K562 (cell line): ENCODE measurements around the gene ECI2.

Experiments
- ESRRB ChIP-seq: fragments of 250-450 bp; sonication (Bioruptor Pico); IDR thresholded peaks from 2 replicates; pipeline ENCODE4 v1.5.0; 2020; ENCODE audit warnings: mild to moderate bottlenecking, moderate library complexity, borderline replicate concordance
- EZH2 ChIP-seq: IDR thresholded peaks from 2 replicates; pipeline ENCODE4 v1.6.1; 2012; ENCODE audit warnings: low read depth, mild to moderate bottlenecking, inconsistent platforms, low read length, borderline replicate concordance
- IRF2 ChIP-seq: sonication (generic); formaldehyde crosslinking; IDR thresholded peaks from 2 replicates; pipeline ENCODE4 v1.8.1; 2022; ENCODE audit warnings: mild to moderate bottlenecking, missing genetic modification reagents
- NR1H2 ChIP-seq: sonication (generic); formaldehyde crosslinking; IDR thresholded peaks from 2 replicates; pipeline ENCODE4 v1.4.0; 2020; ENCODE audit warnings: mild to moderate bottlenecking, missing genetic modification reagents
- RCOR1 ChIP-seq, 2 experiments: IDR thresholded peaks; 2 replicates each; pipeline ENCODE4 v1.6.1; 2012; ENCODE audit warnings: low read depth in 2 of 2, low read length in 2 of 2, borderline replicate concordance in 1 of 2, improper control_type of control experiment in 1 of 2
- SAFB ChIP-seq: fragments of 200-400 bp; formaldehyde crosslinking; IDR thresholded peaks from 2 replicates; pipeline ENCODE4 v1.6.1; 2017; ENCODE audit warnings: low read depth, low read length, borderline replicate concordance
- SMAD3 ChIP-seq: fragments of 450-650 bp; formaldehyde crosslinking; conservative IDR thresholded peaks from 2 replicates; pipeline ENCODE4 v1.4.0; 2020; ENCODE audit warnings: mild to moderate bottlenecking
- TRIM28 ChIP-seq: fragments of 450-650 bp; IDR thresholded peaks from 2 replicates; pipeline ENCODE4 v1.6.1; 2017
- TF ChIP-seq, protein P1 (sequence below): fragments of 450-650 bp; IDR thresholded peaks from 2 replicates; pipeline ENCODE4 v1.6.1; 2016
- TF ChIP-seq, protein P2 (sequence below): IDR thresholded peaks from 2 replicates; pipeline ENCODE4 v1.6.1; 2011; ENCODE audit not compliant: insufficient read length; ENCODE audit errors: extremely low read depth
- TF ChIP-seq, protein P3 (sequence below): sonication (generic); formaldehyde crosslinking; IDR thresholded peaks from 2 replicates; pipeline ENCODE4 v1.8.1; 2023; ENCODE audit warnings: mild to moderate bottlenecking, missing genetic modification reagents
- TF ChIP-seq, protein P4 (sequence below): sonication (generic); formaldehyde crosslinking; IDR thresholded peaks from 2 replicates; pipeline ENCODE4 v1.8.1; 2023; ENCODE audit warnings: mild to moderate bottlenecking, missing genetic modification reagents

DNA sequence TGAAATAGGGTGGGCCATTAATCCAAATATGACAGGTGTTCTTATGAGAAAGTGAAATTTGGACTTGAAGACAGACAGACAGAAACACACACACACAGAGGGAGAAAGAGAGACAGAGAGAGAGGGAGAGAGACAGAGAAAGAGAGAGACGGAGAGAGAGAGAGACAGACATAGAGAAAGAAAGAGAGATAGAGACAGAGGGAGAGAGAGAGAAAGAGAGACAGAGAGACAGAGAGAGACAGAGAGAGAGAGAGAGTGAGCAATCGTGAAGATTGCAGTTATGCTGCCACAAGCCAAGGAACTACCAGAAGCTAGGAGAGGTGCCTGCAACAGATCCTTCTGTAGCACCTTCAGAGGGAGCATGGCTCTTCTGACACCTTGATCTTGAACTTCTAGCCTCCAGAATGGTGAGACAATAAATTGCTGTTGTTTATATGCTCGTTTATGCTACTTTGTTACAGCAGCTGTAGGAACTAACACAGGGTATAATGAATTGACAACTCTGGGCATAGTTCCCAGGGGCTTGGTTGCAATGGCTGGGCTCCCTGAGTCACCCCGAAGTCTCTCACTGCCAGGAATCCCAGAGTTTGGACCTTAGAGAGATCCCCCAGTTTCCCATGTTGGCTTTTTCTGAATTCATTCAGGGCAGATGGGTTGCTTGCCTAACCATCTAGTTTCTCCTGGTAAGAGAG, 44.7 kb upstream of the ECI2 start:
- no peak for TF ChIP-seq NR1H2 (CRISPR knock-in tag)
- no peak for TF ChIP-seq SMAD3 (CRISPR knock-in tag)
- TF ChIP-seq RCOR1 (IDR thresholded peaks at IDR 0.05; ENCODE audit: borderline replicate concordance in 1 of 2, low read depth in 2 of 2, low read length in 2 of 2) = no peak
- TF ChIP-seq, protein P1, sequence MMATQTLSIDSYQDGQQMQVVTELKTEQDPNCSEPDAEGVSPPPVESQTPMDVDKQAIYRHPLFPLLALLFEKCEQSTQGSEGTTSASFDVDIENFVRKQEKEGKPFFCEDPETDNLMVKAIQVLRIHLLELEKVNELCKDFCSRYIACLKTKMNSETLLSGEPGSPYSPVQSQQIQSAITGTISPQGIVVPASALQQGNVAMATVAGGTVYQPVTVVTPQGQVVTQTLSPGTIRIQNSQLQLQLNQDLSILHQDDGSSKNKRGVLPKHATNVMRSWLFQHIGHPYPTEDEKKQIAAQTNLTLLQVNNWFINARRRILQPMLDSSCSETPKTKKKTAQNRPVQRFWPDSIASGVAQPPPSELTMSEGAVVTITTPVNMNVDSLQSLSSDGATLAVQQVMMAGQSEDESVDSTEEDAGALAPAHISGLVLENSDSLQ = no peak
- no peak for TF ChIP-seq IRF2
- TF ChIP-seq, protein P2, sequence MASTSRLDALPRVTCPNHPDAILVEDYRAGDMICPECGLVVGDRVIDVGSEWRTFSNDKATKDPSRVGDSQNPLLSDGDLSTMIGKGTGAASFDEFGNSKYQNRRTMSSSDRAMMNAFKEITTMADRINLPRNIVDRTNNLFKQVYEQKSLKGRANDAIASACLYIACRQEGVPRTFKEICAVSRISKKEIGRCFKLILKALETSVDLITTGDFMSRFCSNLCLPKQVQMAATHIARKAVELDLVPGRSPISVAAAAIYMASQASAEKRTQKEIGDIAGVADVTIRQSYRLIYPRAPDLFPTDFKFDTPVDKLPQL = no peak
- no peak for TF ChIP-seq SAFB
- TF ChIP-seq, protein P3, sequence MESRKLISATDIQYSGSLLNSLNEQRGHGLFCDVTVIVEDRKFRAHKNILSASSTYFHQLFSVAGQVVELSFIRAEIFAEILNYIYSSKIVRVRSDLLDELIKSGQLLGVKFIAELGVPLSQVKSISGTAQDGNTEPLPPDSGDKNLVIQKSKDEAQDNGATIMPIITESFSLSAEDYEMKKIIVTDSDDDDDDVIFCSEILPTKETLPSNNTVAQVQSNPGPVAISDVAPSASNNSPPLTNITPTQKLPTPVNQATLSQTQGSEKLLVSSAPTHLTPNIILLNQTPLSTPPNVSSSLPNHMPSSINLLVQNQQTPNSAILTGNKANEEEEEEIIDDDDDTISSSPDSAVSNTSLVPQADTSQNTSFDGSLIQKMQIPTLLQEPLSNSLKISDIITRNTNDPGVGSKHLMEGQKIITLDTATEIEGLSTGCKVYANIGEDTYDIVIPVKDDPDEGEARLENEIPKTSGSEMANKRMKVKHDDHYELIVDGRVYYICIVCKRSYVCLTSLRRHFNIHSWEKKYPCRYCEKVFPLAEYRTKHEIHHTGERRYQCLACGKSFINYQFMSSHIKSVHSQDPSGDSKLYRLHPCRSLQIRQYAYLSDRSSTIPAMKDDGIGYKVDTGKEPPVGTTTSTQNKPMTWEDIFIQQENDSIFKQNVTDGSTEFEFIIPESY (CRISPR knock-in tag) = no peak
- no peak for TF ChIP-seq TRIM28
- TF ChIP-seq, protein P4, sequence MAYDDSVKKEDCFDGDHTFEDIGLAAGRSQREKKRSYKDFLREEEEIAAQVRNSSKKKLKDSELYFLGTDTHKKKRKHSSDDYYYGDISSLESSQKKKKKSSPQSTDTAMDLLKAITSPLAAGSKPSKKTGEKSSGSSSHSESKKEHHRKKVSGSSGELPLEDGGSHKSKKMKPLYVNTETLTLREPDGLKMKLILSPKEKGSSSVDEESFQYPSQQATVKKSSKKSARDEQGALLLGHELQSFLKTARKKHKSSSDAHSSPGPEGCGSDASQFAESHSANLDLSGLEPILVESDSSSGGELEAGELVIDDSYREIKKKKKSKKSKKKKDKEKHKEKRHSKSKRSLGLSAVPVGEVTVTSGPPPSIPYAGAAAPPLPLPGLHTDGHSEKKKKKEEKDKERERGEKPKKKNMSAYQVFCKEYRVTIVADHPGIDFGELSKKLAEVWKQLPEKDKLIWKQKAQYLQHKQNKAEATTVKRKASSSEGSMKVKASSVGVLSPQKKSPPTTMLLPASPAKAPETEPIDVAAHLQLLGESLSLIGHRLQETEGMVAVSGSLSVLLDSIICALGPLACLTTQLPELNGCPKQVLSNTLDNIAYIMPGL (CRISPR knock-in tag) = no peak
- no peak for TF ChIP-seq ESRRB (CRISPR knock-in tag)
- TF ChIP-seq EZH2 = no peak
